Esophagus mucosa (tissue), 1 donor: ENCODE results near the gene ACIN1. TPM values are rescaled to one million over a fixed set of nuclear protein-coding genes. Genes with fewer than 3 reads are reported as not detected.

Experiments used
- ATAC-seq: fragments of 200-7000 bp; cut with Tn5 transposase; one replicate; pipeline ENCODE4 v1.9.1; 2020
- total RNA-seq: library from RNA; stranded (reverse); gene quantifications from one replicate; pipeline ENCODE4 v1.2.4, GENCODE V29; 2023
- donor health status: DM: yes; HTN: yes; CAD: no.

The ACIN1 gene
- 82.5 TPM for total RNA-seq

GRCh38 chr14:23094666-23095195 lies at the start of gene ACIN1:
Gene ACIN1, minus strand, starts transcription at chr14:23095136. Its CDS starts 24 bp downstream, at chr14:23095112.
- peak; percentile 64 for ATAC-seq

DNA sequence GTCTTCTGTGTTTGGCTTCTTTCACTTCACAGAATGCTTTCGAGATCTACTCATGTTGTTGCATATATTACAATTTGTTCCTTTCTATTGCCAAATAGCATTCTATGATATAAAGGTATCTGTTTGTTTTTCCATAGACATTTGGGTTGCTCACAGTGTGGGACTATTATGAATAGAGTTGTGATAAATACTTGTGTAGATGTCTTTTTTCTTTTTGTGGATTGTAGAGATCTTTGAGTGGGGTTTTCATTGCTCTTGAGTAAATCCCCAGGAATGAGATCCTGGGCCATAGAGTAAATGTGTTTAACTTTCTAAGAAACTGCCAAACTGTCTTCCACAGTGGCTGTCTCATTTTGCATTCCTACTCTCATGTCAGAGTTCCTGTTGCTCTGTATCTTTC lies 49.0 kb upstream of the ACIN1 start:
- no peak for ATAC-seq

DNA sequence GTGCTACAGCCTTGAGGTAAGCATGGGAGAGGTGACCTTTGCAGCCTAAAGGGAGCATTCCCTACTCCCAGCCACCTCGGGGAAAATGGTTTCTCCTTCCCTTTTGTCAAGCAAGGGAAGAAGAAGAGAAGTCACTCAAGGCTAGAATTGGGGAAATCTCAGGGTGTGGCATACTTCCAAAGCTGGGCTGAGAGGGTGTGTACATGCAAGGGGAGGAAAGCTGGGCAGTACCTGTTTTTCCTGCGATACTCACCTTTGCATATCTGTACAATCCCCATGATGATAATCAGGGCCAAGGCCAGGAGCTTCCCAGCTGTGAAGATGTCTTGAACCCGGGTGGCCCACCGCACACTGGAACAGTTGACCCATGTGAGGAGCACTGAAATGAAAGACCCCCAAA lies 47.9 kb upstream of the ACIN1 start:
- peak; percentile 62 for ATAC-seq

DNA sequence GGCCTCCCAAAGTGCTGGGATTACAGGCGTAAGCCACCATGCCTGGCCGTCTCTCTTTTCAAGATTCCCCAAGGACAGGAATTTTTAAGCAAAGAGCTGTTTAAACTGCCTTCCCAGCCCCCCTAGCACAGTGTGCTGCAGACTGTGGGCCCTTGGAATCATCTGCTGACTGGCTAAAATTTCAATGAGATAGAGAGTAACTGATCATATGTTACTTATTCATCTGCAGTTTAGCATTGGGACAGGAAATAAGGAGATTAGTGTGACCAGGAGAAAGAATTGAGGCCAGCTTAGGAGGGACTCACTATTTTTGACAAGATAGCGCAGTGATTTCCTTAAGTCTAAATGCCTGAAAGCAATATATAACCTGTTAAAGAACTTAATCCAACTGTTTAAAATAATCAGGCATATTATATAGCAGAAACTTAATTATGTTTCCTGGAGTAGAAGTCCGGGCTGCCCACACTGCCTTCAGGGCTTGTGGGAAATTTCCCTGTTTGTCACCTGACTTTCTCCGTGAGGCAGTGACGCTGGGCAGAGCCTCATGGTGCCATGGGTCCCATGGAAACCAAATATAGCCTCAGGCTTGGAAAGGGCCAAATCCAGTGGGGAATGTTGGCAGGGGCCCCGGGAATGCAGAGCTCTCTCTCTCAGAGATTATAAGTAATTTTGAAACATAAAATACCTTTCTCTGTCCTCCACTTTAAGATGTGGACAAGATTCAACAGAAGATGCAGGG lies 46.9 kb upstream of the ACIN1 start:
- ATAC-seq: no peak

GRCh38 chr14:23140371-23140770 lies 45.4 kb upstream of the ACIN1 start:
- ATAC-seq: no peak

DNA sequence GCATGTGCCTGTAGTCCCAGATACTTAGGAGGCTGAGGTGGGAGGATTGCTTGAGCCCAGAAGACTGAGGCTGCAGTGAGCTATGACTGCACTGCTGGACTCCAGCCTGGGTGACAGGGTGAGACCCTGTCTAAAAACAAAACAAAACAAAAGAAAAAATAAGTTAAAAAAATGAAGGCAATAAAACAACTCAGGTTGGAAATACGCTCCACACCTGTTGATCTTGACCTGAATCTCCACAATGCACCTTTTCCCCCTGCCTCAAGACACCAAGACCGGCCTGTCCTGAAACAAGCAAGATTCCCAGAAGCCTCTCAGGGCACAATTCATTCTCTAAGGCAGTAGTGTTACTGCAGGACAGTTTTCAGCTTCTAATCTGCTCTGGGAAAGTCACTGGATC lies 44.9 kb upstream of the ACIN1 start:
- ATAC-seq: no peak

DNA sequence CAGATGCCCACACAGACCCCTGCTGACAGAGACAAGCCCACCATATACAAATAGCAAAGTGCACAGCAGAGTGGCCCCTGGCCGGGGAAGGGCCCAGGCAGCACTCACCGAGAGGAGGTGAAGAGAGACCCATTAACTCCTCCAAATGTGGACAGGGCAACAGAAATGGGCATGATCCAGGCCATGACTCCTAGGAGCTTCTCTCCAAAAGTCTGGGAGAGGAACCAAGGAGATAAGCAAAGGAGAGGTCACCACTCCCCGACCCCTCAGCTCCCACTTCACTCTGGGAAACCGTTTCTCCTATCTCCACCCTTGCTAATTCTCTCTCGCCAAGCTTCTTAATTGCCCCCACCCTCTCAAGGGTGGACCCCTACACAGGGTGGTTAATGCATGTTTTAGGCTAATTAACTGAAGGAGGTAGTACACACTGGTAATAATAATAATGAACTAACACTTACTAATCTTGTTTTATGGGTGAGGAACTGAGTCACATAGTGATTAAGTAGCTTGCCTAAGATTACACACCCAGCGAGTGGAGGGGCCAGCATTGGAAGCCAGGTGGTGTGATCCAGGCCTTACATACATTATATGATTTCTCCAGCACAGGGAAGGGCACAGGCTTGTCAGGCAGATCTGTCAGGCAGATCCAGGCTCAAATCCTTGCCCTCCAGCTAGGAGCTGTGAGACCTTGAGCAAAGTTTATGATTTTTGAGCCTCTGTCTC lies 43.0 kb upstream of the ACIN1 start:
- ATAC-seq: peak; percentile 92

DNA sequence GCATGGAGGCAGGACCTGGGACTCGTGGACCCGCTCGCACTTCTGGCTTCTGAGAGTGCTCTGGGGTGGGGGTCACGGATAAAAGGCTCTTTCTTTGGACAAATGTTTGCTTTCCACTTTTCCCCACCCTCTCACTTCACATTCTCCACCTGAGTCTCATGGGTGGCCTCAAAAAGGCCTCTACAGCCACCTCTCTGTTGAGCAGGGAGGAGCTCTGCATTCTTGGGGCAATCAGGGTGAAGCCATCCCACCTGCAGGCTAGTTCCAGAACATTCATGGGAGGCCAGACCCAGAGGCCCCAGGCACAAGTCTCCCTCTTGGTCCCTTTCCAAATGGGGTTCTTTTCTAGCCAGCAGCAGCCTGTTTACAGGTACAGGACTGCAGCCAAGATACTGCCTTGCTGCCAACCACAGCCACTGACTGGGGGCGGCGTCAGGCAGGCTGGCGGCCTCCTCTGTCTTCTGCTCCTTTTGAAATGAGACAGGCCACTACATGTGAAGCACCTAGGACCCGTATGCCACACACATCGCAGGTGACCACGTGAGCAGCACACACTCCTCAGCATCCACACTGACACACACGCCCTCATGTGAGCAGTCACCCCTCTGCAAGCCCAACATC lies 42.4 kb upstream of the ACIN1 start:
- ATAC-seq: peak; percentile 76

- ATAC-seq: no peak
Measured at GRCh38 chr14:23136566-23137133, 41.7 kb upstream of the ACIN1 start.

DNA sequence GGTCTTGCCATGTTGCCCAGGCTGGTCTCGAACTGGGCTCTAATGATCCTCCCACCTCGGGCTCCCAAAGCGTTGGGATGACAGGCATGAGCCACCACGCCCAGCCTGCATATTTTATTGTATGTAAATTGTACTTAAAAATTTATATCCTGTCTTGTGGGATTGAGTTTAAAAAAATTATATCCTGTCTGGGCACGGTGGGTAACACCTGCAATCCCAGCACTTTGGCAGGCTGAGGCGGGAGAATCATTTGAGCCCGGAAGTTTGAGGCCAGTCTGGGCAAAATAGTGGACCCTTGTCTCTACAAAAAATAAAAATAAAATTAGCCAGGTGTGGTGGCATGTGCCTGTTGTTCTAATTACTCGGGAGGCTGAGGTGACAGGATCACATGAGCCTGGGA lies 38.0 kb upstream of the ACIN1 start:
- ATAC-seq: no peak

- ATAC-seq: no peak
Measured at GRCh38 chr14:23131482-23131881, 36.5 kb upstream of the ACIN1 start.

DNA sequence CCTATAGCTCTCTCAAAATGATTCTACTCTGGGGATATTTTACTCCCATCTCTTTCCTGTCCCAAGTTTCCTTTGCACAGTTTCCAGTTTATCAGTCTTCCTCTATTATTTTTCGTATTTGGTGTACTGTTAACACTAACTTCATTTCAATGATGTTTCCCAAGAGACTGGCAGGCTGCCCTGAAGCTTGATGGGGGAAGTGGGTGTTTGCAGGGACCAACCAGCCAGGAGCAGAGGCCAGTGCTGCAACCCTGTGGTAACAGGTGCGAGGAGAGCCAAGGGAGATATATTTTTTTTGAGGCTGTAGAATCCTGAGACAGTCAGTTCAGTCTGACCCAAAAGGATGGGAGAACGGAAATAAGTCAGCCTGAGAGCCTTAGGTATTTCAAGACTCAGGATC lies 35.9 kb upstream of the ACIN1 start:
- ATAC-seq: no peak

DNA sequence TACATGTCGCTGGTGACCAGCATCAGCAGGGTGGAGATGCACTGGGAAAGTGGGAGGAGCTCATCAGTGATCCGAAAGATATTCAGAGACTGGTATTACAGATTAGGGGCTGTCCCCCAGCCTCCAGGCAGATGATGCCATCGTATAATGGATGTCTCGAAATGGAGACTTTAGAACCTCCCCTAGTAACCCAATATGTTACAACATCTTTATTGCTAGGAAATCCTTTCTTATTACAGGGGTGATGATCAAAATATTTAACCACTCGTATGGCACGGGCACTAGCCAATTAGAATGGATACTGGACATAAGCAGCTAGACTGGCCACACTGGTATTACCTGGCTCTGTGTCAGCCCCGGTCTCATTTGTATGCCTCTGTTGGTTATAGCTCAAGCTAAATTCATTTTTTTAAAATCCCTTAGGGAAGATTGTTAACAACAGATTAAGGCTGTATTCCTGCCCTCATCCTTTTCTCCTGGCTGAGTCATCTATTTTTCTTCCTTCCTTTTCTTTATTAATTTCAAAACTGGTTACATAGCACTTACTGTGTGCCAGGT lies 34.9 kb upstream of the ACIN1 start:
- peak; percentile 88 for ATAC-seq

DNA sequence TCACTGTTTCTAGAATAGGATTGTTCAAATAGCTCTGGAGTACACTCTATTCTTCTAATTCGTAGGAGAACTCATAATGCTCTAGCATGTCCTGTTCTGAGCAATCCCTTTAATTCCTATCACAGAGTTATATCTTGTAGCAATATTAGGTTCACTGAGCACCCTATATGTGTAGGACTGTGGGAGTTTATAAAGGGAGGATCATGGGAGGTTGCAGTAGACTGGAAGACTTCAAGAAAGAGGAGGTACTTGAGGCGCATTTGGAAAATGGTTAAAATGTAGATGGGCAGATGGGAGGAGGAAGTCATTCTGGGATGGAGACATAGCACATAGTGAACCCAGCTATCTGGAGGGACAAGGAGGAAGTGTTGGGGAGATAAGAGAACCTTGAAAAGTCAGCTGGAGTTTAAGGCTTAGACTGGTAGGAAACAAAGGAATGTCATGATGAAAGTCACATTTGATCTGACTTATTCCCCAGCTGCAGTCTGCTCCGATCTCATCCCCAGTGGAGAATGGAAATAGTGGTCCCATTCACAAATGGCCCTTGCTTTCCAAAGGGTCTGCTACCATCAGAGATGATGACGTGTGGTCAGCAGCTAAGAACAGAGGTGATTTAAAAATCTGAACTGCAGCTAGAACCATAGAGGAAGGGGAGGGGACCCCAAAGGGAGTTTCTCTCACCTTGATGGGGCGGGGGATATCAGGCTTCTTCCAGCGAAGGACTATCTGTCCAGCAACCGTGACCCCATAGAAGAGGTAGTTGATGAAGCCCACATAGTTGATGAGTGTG lies 34.2 kb upstream of the ACIN1 start:
- no peak for ATAC-seq

GRCh38 chr14:23127861-23128260 lies 32.9 kb upstream of the ACIN1 start:
- no peak for ATAC-seq

DNA sequence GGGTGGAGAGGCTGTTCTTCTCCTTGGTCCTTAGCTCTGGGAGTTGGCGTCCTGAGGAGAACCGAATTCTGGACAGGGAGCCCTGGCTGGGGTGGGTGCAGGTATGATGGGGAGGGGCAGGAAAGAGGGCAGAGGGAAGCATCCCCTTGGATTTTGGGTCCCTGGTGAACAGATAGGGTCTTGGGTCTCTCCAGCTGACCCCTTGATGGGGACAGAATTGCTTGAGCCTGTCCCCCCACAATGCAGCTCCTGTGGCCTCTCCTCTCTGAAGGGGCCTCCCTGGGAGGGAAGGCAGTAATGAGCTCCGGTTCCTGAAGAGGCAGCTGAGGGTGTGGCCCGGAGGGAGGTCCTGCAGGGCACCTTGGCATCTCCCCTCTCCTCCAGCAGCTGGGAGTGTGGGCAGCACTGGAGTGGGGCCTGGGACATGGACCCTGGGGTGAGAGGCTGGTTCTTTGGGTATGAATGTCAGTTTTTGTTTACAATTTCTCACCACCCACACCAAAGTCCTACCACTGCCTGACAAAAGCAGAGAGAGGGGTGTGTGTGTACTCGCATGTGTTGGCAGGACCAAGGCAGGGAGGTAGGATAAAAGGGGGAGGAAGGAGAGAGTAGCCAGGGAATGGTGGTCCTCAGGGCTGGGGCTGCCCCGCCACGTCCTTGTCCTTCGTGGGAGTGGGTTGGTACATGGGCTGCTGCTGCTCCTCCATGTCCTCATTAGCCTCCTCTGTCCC lies 31.8 kb upstream of the ACIN1 start:
- ATAC-seq: no peak

DNA sequence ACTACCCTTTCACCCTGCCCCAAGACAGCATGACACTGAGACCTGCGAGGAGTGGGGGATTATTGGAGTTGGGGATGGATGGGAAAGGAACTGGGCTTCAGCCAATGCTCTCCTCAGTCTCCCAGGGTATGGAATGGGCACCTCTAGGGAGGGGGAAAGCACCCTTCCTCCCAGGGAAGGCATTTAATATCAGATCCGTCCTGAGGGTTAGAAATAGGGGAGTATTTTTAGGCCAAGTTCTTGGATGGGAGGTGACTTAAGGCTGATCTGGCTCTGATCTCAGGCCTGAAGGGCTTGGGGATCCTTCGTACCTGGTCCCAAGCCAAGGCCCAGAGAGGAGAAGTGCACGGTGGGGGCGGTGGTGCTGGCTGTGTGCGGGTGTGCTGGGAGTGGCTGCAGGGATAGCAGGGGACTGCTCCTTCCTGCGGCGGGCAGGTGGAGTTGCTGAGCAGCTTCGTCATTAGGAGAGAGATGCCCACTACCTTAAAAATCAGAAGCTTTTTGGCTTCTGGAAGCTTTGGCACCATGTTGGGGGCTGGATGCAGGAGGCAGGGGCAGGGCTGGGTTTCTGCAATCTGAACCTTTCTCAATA lies 31.1 kb upstream of the ACIN1 start:
- no peak for ATAC-seq

GRCh38 chr14:23125011-23125410 lies 30.1 kb upstream of the ACIN1 start:
- no peak for ATAC-seq

- no peak for ATAC-seq
Measured at GRCh38 chr14:23124337-23124954, 29.5 kb upstream of the ACIN1 start.

- ATAC-seq: peak; percentile 16
Measured at GRCh38 chr14:23123419-23123818, 28.5 kb upstream of the ACIN1 start.
